H9 (cell line): ENCODE data around the gene MTFP1. TPM values are rescaled to one million over a fixed set of nuclear protein-coding genes. Genes with fewer than 3 reads are reported as not detected.

Source experiments
- DNase-seq: peaks from one replicate; pipeline ENCODE4 v3.0.0-alpha.2; 2017
- H2AFZ ChIP-seq: one replicate; pipeline ENCODE4 v1.6.1; 2013; ENCODE audit warnings: mild to moderate bottlenecking, low read length, control low read depth, moderate library complexity
- H2AK5ac ChIP-seq: 2 replicates; pipeline ENCODE4 v1.6.1; 2013; ENCODE audit warnings: low read length, control low read depth, mixed read lengths; ENCODE audit not compliant: insufficient read length
- H2BK120ac ChIP-seq: one replicate; pipeline ENCODE4 v1.6.1; 2013; ENCODE audit warnings: low read depth, mild to moderate bottlenecking, low read length, control low read depth, inconsistent platforms; ENCODE audit not compliant: poor library complexity, severe bottlenecking
- H2BK12ac ChIP-seq: 2 replicates; pipeline ENCODE4 v1.6.1; 2013; ENCODE audit warnings: low read length, control low read depth, mixed read lengths, low read depth; ENCODE audit not compliant: insufficient read length
- H2BK15ac ChIP-seq: 2 replicates; pipeline ENCODE4 v1.6.1; 2013; ENCODE audit warnings: low read depth, low read length, control low read depth
- H2BK20ac ChIP-seq: one replicate; pipeline ENCODE4 v1.6.1; 2013; ENCODE audit warnings: low read depth, mild to moderate bottlenecking, low read length, control low read depth, inconsistent platforms; ENCODE audit not compliant: poor library complexity, severe bottlenecking
- H2BK5ac ChIP-seq: 2 replicates; pipeline ENCODE4 v1.6.1; 2013; ENCODE audit warnings: low read length, control low read depth, mixed read lengths; ENCODE audit not compliant: insufficient read length
- H3K14ac ChIP-seq: 2 replicates; pipeline ENCODE4 v1.6.1; 2013; ENCODE audit warnings: low read length, control low read depth; ENCODE audit not compliant: insufficient read depth
- H3K18ac ChIP-seq: 2 replicates; pipeline ENCODE4 v1.6.1; 2013; ENCODE audit warnings: low read depth, mild to moderate bottlenecking, mixed read lengths, low read length, control low read depth; ENCODE audit not compliant: insufficient read length
- H3K23ac ChIP-seq: 2 replicates; pipeline ENCODE4 v1.6.1; 2013; ENCODE audit warnings: low read length, control low read depth, mixed read lengths, low read depth; ENCODE audit not compliant: insufficient read length
- H3K23me2 ChIP-seq: 2 replicates; pipeline ENCODE4 v1.6.1; 2013; ENCODE audit warnings: low read depth, mild to moderate bottlenecking, mixed read lengths, low read length, control low read depth; ENCODE audit not compliant: insufficient read length, poor library complexity, severe bottlenecking
- H3K27ac ChIP-seq: 2 replicates; pipeline ENCODE4 v1.5.1; 2013; ENCODE audit warnings: low read length, control low read depth, mixed read lengths, low read depth; ENCODE audit not compliant: insufficient read length
- H3K27me3 ChIP-seq: 2 replicates; pipeline ENCODE4 v1.6.1; 2013; ENCODE audit warnings: low read length, control low read depth, inconsistent platforms; ENCODE audit not compliant: insufficient read depth
- H3K4ac ChIP-seq: 2 replicates; pipeline ENCODE4 v1.6.1; 2013; ENCODE audit warnings: low read depth, mild to moderate bottlenecking, control low read depth, inconsistent platforms, low read length, moderate library complexity
- H3K4me1 ChIP-seq: 2 replicates; pipeline ENCODE4 v1.6.1; 2013; ENCODE audit warnings: low read length, control low read depth, inconsistent platforms; ENCODE audit not compliant: insufficient read depth
- H3K4me2 ChIP-seq: 2 replicates; pipeline ENCODE4 v1.6.1; 2013; ENCODE audit warnings: low read length, control low read depth, mixed read lengths; ENCODE audit not compliant: insufficient read length, insufficient read depth
- H3K56ac ChIP-seq: 2 replicates; pipeline ENCODE4 v1.6.1; 2013; ENCODE audit warnings: low read depth, mild to moderate bottlenecking, mixed read lengths, low read length, control low read depth; ENCODE audit not compliant: insufficient read length
- H3K79me1 ChIP-seq: 2 replicates; pipeline ENCODE4 v1.6.1; 2013; ENCODE audit warnings: low read depth, mild to moderate bottlenecking, moderate library complexity, low read length, control low read depth, inconsistent platforms; ENCODE audit not compliant: insufficient read depth, poor library complexity, severe bottlenecking
- H3K79me2 ChIP-seq: 2 replicates; pipeline ENCODE4 v1.6.1; 2013; ENCODE audit warnings: low read length, control low read depth, inconsistent platforms; ENCODE audit not compliant: insufficient read depth
- H3K9ac ChIP-seq: 2 replicates; pipeline ENCODE4 v1.6.1; 2013; ENCODE audit warnings: low read length, control low read depth, mixed read lengths; ENCODE audit not compliant: insufficient read length; ENCODE audit errors: extremely low read depth
- H3K9me3 ChIP-seq: one replicate; pipeline ENCODE4 v1.6.1; 2013; ENCODE audit warnings: low read depth, low read length, inconsistent platforms; ENCODE audit not compliant: control insufficient read depth
- H3T11ph ChIP-seq: one replicate; pipeline ENCODE4 v1.6.1; 2013; ENCODE audit warnings: mild to moderate bottlenecking, low read length, control low read depth, inconsistent platforms
- H4K20me1 ChIP-seq: one replicate; pipeline ENCODE4 v1.6.1; 2013; ENCODE audit not compliant: control insufficient read depth, insufficient read length, insufficient read depth
- H4K5ac ChIP-seq: 2 replicates; pipeline ENCODE4 v1.6.1; 2013; ENCODE audit warnings: low read depth, mild to moderate bottlenecking, mixed read lengths, low read length, control low read depth; ENCODE audit not compliant: insufficient read length
- H4K8ac ChIP-seq: replicated peaks from 2 replicates; pipeline ENCODE4 v1.6.1; 2013; ENCODE audit warnings: low read length, control low read depth, mixed read lengths, low read depth; ENCODE audit not compliant: insufficient read length
- H4K91ac ChIP-seq: 2 replicates; pipeline ENCODE4 v1.6.1; 2013; ENCODE audit warnings: low read depth, mild to moderate bottlenecking, moderate library complexity, mixed read lengths, low read length, control low read depth; ENCODE audit not compliant: insufficient read length
- H3K27ac Mint-ChIP-seq, 3 experiments: 2 replicates in 2 of 3; 3 replicates in 1 of 3; pipeline ENCODE4 v1.8.0; 2020 to 2021; ENCODE audit warnings: mixed read lengths in 3 of 3, mild to moderate bottlenecking in 1 of 3, moderate library complexity in 1 of 3
- H3K27me3 Mint-ChIP-seq: 2 replicates; pipeline ENCODE4 v1.8.0; 2021; ENCODE audit warnings: low read depth, mild to moderate bottlenecking, moderate library complexity, mixed read lengths
- H3K36me3 Mint-ChIP-seq, 3 experiments: 2 replicates in 2 of 3; 3 replicates in 1 of 3; pipeline ENCODE4 v1.8.0; 2020 to 2021; ENCODE audit warnings: low read depth in 3 of 3, mixed read lengths in 3 of 3; ENCODE audit not compliant: insufficient read depth in 1 of 3
- H3K4me1 Mint-ChIP-seq, 2 experiments: 2 replicates each; pipeline ENCODE4 v1.8.0; 2020; ENCODE audit warnings: mixed read lengths in 2 of 2
- H3K4me3 Mint-ChIP-seq, 2 experiments: 2 replicates in 1 of 2; 3 replicates in 1 of 2; pipeline ENCODE4 v1.8.0; 2020 to 2021; ENCODE audit warnings: mild to moderate bottlenecking in 2 of 2, mixed read lengths in 2 of 2, moderate library complexity in 1 of 2
- H3K9me3 Mint-ChIP-seq, 2 experiments: 2 replicates in 1 of 2; 3 replicates in 1 of 2; pipeline ENCODE4 v1.8.0; 2020; ENCODE audit warnings: mild to moderate bottlenecking in 2 of 2, mixed read lengths in 2 of 2, moderate library complexity in 1 of 2
- WGBS: extraction: QIAGEN DNeasy Blood & Tissue Kit; methylation state at CpG from one replicate; pipeline ENCODE4 v1.1.7; 2013; ENCODE audit warnings: missing lambda C conversion rate, low lambda C conversion rate, mixed read lengths; ENCODE audit not compliant: insufficient read length; ENCODE audit errors: extremely low coverage; 5-methylcytosine and 5-hydroxymethylcytosine counted together
- total RNA-seq: library from RNA; stranded (reverse); gene quantifications from 2 replicates; pipeline ENCODE4 v1.2.1, GENCODE V29; 2021
- TF ChIP-seq, protein P1 (sequence below): fragments of 200-600 bp; sonication (generic); conservative IDR thresholded peaks from 3 replicates; pipeline ENCODE4 v1.8.0; 2021; ENCODE audit warnings: antibody characterized with exemption, mild to moderate bottlenecking

MTFP1 gene
- total RNA-seq, 1 experiment from 2014 or later: 46.8 TPM

DNA sequence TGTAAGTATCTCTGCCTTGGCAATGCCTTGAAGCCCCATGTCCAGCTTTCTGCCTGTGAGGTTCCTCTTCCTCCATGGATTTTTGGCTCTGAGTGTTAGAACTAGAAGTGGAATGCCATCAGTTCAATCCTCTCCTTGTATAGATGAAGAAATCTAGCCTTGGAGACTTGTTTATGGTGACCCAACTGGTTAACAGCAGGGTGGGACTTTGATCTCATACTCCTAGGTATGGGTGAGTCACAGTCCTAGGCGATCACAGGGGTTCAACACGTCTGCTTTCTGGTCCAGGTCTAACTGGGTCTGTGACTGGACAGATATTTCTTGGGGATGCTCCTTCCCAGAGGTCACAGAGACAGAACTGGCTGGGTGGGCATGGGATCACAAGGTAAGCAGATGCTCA lies 9.2 kb upstream of the MTFP1 start:
- peaks cover 11 to 70% (median 58%) of the 10 kb centered on the region in 3 experiments for H3K36me3 Mint-ChIP-seq
- Histone ChIP-seq H3K27me3 (no peaks in the 10 kb centered on the region), H2AK5ac (no peak overlapping the region), H3K79me1 (no peaks in the 10 kb centered on the region), H3K14ac (no peak overlapping the region), H4K20me1 (no peaks in the 10 kb centered on the region), H2AFZ (no peak overlapping the region), H4K8ac (no peak overlapping the region), H2BK5ac (no peak overlapping the region), H3K4ac (no peak overlapping the region), H4K91ac (no peak overlapping the region), H3K27ac (no peak overlapping the region), H3K18ac (no peak overlapping the region), H3K9me3 (no peaks in the 10 kb centered on the region), H3T11ph (no peak overlapping the region), H2BK12ac (no peak overlapping the region), H3K4me2 (no peak overlapping the region), H4K5ac (no peak overlapping the region), H2BK15ac (no peak overlapping the region), H3K23me2 (no peaks in the 10 kb centered on the region), H3K79me2 (no peaks in the 10 kb centered on the region), H3K4me1 (no peaks in the 10 kb centered on the region), H3K9ac (no peak overlapping the region), H3K23ac (no peak overlapping the region), H3K56ac (no peak overlapping the region), H2BK20ac (no peak overlapping the region), H2BK120ac (no peak overlapping the region)
- no peak overlapping the region; a peak in 1 of 7 replicates for H3K27ac Mint-ChIP-seq
- no peaks in the 10 kb centered on the region for H3K27me3 Mint-ChIP-seq
- H3K4me1 Mint-ChIP-seq: peaks cover 5 to 6% of the 10 kb centered on the region in 2 experiments; a peak in 3 of 4 replicates
- H3K9me3 Mint-ChIP-seq: no peaks in the 10 kb centered on the region
- TF ChIP-seq, protein P1, sequence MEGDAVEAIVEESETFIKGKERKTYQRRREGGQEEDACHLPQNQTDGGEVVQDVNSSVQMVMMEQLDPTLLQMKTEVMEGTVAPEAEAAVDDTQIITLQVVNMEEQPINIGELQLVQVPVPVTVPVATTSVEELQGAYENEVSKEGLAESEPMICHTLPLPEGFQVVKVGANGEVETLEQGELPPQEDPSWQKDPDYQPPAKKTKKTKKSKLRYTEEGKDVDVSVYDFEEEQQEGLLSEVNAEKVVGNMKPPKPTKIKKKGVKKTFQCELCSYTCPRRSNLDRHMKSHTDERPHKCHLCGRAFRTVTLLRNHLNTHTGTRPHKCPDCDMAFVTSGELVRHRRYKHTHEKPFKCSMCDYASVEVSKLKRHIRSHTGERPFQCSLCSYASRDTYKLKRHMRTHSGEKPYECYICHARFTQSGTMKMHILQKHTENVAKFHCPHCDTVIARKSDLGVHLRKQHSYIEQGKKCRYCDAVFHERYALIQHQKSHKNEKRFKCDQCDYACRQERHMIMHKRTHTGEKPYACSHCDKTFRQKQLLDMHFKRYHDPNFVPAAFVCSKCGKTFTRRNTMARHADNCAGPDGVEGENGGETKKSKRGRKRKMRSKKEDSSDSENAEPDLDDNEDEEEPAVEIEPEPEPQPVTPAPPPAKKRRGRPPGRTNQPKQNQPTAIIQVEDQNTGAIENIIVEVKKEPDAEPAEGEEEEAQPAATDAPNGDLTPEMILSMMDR: no peak
- no CpG with 5 or more reads among the region's 2 CpGs for WGBS
- H3K4me3 Mint-ChIP-seq: no peak overlapping the region
- no peak for DNase-seq
